ENCODE measurements around the gene WDR90. TPM values are rescaled to one million over a fixed set of nuclear protein-coding genes. Genes with fewer than 3 reads are reported as not detected.

Gene WDR90
- total and polyA plus RNA-seq, 2 donors from 2014 or later: 10.6 to 51.6 TPM

GRCh38 chr16:684961-685696 is 36.0 kb downstream of the WDR90 start:
- Histone ChIP-seq H3K27me3 (ENCODE audit: control insufficient read depth, insufficient read depth, low read length) (no peaks in the 10 kb centered on the region), H3K4me1 (ENCODE audit: control insufficient read depth in 2 of 3, insufficient read depth in 2 of 3, low read depth in 1 of 3, low read length in 3 of 3) (peaks cover 0 to 49% (median 12%) of the 10 kb centered on the region in 3 donors), H3K9ac (ENCODE audit: low read length in 3 of 3) (no peak overlapping the region), H3K27ac (ENCODE audit: low read depth in 2 of 2, low read length in 2 of 2) (no peak overlapping the region), H3K4me3 (ENCODE audit: low read length in 3 of 3) (no peak overlapping the region), H3K9me3 (ENCODE audit: control insufficient read depth in 2 of 3, insufficient read depth in 1 of 3, low read length in 3 of 3) (no peaks in the 10 kb centered on the region), H3K36me3 (ENCODE audit: control insufficient read depth in 2 of 3, insufficient read depth in 3 of 3, low read length in 3 of 3) (peaks cover 5 to 22% (median 8%) of the 10 kb centered on the region in 3 donors)
- DNase-seq (no peak), FAIRE-seq (no peak)
- intact Hi-C loops (cut with DNase I): no loop called here
- TF ChIP-seq CTCF (IDR thresholded peaks at IDR 0.05; ENCODE audit: borderline replicate concordance, extremely low read depth, insufficient read depth): no peak

- H3K27ac ChIP-seq (ENCODE audit: low read depth in 2 of 2, low read length in 2 of 2): no peak overlapping the region
- no peaks in the 10 kb centered on the region for H3K27me3 ChIP-seq (ENCODE audit: control insufficient read depth, insufficient read depth, low read length)
- no peak for FAIRE-seq
- peaks cover 0 to 46% (median 12%) of the 10 kb centered on the region in 3 donors for H3K4me1 ChIP-seq (ENCODE audit: control insufficient read depth in 2 of 3, insufficient read depth in 2 of 3, low read depth in 1 of 3, low read length in 3 of 3)
- DNase-seq: no peak
- H3K9me3 ChIP-seq (ENCODE audit: control insufficient read depth in 2 of 3, insufficient read depth in 1 of 3, low read length in 3 of 3): no peaks in the 10 kb centered on the region
- intact Hi-C loops (cut with DNase I): no loop called here
- no peak for TF ChIP-seq CTCF (IDR thresholded peaks at IDR 0.05; ENCODE audit: borderline replicate concordance, extremely low read depth, insufficient read depth)
- H3K36me3 ChIP-seq (ENCODE audit: control insufficient read depth in 2 of 3, insufficient read depth in 3 of 3, low read length in 3 of 3): peaks cover 5 to 22% (median 8%) of the 10 kb centered on the region in 3 donors
- H3K9ac ChIP-seq (ENCODE audit: low read length in 3 of 3): no peak overlapping the region
- H3K4me3 ChIP-seq (ENCODE audit: low read length in 3 of 3): no peak overlapping the region
Observed at GRCh38 chr16:685967-686366, 36.8 kb downstream of the WDR90 start.

- Histone ChIP-seq H3K27ac (ENCODE audit: low read depth in 2 of 2, low read length in 2 of 2) (no peak overlapping the region), H3K4me3 (ENCODE audit: low read length in 3 of 3) (no peak overlapping the region), H3K9me3 (ENCODE audit: control insufficient read depth in 2 of 3, insufficient read depth in 1 of 3, low read length in 3 of 3) (no peaks in the 10 kb centered on the region), H3K36me3 (ENCODE audit: control insufficient read depth in 2 of 3, insufficient read depth in 3 of 3, low read length in 3 of 3) (peaks cover 5 to 18% (median 8%) of the 10 kb centered on the region in 3 donors), H3K4me1 (ENCODE audit: control insufficient read depth in 2 of 3, insufficient read depth in 2 of 3, low read depth in 1 of 3, low read length in 3 of 3) (peaks cover 0 to 39% (median 5%) of the 10 kb centered on the region in 3 donors), H3K27me3 (ENCODE audit: control insufficient read depth, insufficient read depth, low read length) (no peaks in the 10 kb centered on the region), H3K9ac (ENCODE audit: low read length in 3 of 3) (no peak overlapping the region)
- no peak for TF ChIP-seq CTCF (IDR thresholded peaks at IDR 0.05; ENCODE audit: borderline replicate concordance, extremely low read depth, insufficient read depth)
- intact Hi-C loops (cut with DNase I): no loop called here
- DNase-seq (no peak), FAIRE-seq (no peak)
Observed at GRCh38 chr16:686459-687260, 37.5 kb downstream of the WDR90 start.

All from kidney (tissue), 14 donors.